GM18867 (cell line): ENCODE measurements around the gene NT5DC2.

ENCODE experiments used
- ATAC-seq: cut with Tn5 transposase; IDR thresholded peaks from one replicate; pipeline ENCODE4 v1.9.1; 2021; ENCODE audit warnings: mild to moderate bottlenecking, moderate library complexity; ENCODE audit not compliant: unreplicated experiment

The NT5DC2 gene

DNA sequence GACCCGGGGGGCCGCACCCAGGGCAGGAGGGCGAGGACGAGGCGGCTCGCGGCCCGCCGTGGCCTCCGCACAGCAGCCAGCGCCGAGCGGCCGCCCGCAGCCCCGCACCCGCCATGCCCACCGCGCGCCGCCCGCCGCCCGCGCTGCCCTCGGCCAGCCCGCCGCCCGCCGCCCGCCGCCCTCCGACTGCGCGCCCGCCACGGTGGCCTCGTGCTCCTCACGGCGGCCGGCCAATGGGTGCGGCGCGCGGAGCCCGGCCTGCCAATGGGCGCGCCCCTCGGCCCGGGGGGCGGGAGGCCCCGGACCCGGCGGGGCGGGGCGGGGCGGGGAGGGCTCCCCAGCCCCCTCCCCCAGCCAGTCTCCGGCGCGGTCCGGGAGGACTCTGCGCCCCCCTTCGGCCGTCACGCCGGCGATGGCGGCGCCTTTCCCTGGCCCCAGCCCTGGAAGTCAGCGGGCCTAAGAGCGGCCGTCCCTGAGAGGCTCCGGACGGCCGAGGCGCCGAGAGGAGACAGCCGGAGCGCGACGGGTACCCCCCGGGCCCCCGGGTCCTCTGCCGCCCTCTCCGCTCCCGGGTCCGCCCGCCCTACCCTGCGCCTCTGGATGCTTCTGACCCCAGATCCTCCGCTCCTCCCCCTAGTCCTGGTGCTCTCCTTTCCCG is at the start of gene NT5DC2:
NT5DC2 (minus strand) TSS at position 235 of the 658 bp plus-strand sequence; CDS start at position 115, 120 bp downstream.
- peak; percentile 32 for ATAC-seq

DNA sequence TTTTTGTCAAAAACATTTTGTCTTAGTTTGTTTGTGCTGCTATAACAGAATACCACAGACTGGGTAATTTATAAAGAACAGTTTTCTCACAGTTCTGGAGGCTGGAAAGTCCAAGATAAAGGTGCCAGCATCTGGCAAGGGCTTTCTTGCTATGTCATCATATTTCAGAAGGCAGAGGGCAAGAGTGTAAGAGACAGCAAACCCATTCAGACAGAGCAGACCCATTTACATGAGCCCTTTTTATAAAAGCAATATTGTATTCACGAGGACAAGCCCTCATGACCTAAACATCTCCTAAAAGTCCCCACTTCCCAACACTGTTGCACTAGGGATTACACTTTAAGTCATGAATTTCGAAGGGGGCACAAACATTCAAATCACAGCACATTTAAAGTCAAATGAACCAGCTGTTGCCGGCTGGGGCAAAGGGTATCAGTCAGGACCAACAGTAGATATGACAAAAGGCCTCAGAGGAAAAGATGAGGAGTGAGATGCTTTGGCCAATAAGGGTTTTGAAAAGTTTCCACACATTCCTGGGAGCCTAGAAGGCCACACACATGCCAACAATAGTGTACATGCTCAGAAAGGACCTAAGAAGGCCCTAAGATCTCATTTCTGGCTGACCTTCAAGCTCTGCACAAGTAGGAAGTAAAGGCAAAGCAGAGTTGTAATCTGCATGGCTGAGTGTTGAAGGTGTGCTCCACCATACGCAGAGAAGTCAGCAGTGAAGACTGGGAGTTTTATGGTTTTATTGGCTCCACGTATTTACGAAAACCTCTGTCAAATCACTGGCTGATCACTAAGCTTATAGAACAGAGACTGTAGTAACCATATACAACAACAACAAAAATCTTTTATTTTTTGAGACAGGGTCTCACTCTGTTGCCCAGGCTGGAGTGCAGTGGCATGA is 40.7 kb upstream of the NT5DC2 start:
- ATAC-seq: no peak

DNA sequence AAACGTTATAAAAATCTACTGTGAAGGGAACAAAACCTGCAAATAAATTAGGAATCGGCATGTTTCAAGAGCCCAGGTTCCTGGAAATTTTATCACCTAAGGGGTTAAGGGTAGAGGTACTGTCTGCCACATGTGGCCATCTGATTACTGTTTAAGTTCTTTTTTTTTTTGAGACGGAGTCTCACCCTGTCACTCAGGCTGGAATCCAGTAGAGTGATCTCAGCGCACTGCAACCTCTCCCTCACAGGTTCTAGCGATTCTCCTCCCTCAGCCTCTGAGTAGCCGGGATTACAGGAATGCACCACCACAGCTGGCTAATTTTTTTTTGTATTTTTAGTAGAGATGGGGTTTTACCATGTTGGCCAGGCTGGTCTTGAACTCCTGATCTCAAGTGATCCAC is 38.6 kb upstream of the NT5DC2 start:
- no peak for ATAC-seq

DNA sequence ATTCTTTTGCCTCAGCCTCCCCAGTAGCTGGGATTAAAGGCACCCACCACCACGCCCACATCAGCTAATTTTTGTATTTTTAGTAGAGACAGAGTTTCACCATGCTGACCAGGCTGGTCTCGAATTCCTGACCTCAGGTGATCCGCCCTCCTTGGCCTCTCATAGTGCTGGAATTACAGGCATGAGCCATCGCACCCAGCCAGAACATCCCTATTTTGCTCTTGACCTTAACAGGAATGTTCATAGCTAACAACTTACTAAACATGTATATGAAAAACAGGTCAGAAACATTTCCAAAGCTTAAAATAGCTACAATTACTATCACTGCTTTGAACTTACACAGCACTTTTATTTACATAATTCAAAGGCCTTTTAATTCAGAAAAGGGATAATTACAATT is 36.4 kb upstream of the NT5DC2 start:
- no peak for ATAC-seq

DNA sequence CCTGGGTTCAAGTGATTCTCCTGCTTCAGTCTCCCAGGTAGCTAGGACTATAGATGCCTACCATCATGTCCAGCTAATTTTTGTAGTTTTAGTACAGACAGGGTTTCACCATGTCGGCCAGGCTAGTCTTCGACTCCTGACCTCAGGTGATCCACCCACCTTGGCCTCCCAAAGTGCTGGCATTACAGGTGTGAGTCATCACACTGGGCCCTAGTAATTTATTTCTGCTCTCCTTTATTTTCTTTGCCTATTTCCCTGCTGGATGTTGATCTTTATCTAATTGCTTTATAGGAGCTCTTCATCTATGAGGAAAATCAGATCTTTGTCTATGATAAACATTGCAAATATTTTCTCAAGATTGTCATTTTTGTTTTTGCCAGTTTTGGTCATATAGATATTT is 34.4 kb upstream of the NT5DC2 start:
- no peak for ATAC-seq

DNA sequence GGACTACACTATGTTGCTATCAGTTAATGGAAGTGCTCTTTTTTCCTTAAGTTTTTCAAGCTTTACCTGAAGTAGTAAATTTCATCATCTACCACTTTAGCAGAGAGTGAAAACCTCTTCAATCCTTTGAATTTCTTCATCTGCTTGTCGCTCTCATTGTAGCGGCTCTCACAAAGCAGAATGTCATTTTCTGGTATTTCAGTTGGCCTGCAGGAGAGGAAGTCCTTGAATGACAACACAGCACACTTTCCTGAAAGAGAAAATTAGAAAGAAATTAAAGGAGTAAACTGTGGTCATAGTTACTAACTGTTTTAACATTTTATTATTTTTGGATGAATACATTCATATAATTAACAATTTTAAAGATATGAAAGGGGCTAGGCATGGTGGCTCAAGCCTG is 30.3 kb upstream of the NT5DC2 start:
- no peak for ATAC-seq

DNA sequence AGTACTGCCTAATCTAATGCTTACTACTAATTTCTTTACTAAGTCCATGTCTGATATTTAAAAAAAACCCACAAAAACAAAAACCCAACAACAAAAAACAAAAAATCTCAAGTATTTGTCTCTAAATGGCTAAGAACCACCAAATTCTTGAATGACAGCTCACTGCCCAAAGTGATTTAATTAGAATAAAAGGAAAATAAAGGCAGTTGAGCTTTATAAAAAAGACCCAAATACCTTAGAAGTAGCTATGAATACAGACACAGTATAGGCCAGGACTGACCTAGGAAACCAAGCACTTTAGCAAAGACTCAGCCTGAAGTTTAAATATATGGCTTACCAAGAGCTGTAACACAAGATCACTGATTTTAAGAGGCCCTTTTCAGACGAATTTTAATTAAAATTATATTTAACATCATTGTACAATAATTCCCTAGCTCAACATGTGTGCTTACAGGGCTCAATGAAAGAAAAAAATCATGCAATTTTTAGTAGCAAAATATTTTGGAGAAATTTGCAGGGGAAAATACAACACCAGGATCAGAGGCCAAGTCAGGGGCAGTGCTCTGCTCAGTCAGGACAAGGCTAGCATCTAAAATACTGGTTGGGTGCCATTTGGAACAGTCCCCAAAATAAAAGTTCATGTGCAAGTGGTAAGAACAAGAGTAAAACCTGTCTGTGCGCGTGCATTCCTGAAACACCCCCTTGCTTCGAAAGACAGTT is 27.5 kb upstream of the NT5DC2 start:
- ATAC-seq: no peak

DNA sequence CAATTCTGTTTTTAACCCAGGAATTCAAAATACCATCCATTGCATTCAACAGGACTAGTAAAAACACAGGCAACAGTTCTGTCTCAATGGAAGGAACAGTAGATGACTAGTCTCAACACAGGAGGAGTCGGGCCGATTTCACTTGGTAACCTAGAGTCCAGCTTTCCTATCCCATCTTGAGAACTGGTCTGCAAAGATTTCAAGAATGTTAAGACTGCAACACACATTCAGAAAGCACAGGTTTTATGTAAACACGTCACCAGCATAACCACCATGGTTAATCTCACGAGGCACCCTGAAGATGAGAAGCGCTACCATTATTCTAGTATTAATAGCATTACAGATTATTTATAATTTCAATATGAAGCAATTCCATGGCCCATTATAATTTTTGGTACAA is 24.8 kb upstream of the NT5DC2 start:
- ATAC-seq: no peak

DNA sequence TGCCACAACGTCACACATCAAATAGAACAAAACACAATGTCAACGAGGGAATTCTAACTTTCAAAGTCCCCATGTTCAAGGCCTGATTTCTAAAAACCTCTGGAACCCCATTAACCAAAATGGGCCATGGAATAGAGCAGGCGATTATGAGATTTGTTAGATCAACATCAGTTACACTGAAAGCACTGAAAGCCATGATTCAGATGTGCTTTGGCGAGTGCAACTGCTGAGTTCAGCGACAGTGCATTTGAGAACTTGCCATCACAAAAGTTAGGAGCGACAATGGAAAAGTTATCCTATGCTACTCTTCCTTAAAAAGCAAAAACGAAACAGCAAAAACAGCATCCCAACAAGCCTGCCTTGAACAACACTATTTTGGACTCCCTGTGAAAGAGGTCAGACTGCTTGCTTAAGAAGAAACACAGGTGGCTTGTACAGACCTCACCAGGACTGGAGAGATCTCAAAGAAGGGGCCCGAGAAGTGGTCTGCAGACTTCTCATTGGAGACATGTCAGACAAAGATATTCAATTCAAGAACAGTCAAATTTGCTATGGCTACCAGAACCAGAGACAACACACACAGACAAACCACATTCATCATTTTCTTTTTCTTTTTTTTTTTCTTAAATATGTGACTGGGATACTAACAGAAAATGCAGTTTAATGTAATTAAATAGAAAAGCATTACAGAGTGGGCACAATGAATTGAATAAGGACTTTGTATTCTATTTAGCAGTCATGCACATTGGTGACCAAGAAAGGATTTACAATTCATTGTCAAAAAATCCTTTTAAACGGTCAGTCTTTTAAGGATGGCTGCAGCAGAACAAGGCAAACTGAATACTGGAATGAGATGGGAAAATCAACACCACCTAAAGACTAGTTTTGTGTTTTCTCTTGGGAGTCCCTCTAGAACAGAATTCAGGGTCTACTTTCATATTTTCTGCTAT is 23.6 kb upstream of the NT5DC2 start:
- ATAC-seq: no peak

DNA sequence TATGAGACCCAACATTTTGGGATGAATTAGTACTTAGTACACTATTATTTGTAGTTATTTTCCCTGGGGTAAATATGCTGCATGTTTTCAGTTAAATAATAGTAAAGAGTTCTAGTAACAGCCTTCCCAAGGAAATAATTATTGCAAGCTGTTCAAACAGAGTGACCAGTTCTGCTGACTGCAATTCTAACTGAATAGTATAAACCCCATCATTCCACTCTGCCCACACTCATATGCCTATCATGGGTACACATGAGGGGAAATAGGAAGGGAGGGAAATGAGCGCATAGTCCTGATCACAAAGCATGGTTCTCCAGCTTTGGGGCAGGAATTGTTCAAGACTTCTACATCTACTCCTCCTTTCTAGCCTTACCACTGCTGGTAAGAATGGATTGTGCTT is 21.4 kb upstream of the NT5DC2 start:
- ATAC-seq: no peak

DNA sequence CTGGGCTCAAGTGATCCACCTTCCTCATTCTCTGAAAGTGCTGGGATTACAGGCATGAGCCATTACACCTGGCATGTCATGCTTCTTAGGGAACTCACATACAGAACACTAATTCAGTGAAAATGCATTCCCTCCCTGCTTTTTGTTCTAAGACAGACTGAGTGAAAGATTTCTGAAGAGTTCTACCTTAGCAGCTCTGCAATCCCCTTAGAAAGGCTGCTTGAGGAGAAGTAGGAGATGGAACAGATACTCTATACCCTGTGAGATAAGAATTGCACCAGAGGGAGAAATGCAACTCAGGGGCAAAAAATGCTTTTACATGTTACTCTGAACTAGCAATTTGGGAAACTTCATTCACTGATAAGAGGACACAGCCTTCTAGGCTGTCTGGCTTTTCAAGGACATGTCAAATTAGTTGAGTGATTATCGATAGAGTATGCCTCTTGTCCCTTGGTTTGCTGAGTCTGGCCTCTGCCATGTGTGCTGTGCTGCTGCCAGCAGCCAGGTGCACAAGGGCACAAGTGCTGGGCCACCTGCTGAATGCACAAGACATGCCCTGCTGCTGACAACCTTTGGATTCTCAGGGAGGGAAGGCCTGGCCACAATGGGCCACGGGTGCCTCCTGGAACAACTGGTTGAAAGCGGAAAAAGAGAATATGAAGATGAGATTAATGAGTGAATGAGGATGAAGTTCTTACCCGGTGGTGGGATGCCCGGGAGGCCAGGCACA is 20.5 kb upstream of the NT5DC2 start:
- no peak for ATAC-seq

DNA sequence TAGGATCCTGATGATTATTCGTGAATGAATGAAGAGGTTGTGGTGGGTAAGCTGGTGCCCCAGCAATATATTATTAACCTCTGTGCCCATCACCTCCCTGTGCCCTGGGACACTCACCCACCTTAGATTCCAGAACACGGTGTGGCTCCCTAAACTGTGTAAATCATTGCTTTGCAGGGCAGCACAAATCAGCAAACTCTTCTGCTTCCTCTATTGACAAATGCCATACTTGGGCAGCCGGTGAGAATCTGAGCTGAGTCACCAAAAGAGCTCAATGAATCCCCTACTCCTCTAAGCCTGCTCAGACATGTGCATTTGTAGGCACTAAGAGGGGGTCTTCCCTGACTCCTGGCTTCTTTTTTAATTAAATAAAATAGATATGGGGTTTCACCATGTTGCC is 18.4 kb upstream of the NT5DC2 start:
- no peak for ATAC-seq

DNA sequence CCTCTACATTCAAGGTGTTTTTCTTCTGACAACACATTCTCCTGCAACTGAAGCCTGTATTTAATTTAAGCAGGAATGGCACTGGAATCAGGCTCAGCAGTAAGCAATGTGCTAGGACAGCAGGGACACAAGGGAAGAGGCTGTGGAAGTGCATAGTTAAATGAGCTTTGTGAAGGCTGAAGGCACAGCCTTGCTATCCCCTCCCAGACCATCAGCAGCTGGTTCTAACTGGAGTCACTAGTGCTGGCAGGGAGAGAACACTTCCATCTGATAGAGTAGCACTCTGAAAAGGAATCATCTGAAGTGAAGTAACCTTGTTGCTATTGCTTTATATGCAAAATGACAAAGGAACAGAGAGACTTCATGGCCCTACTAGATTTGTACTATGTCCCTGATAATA is 17.5 kb upstream of the NT5DC2 start:
- ATAC-seq: no peak

DNA sequence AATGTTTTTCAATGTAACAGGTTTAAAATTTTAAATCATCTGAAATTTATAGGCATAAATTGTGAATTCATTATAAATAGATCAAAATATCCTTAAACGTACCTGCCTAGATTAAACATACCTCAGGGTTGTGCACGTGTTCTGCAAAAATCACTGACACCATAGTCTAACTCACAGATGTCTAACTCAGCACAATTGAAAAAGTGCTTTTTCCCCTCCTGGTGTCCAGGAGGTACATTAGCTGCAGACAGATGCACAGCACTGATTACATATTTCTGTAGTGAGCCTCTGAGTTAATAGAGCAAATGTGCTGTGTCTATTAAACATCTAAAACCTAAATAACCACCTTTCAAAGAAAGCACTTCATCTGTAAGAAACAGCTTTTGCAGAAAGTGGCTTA is 13.5 kb upstream of the NT5DC2 start:
- ATAC-seq: no peak

DNA sequence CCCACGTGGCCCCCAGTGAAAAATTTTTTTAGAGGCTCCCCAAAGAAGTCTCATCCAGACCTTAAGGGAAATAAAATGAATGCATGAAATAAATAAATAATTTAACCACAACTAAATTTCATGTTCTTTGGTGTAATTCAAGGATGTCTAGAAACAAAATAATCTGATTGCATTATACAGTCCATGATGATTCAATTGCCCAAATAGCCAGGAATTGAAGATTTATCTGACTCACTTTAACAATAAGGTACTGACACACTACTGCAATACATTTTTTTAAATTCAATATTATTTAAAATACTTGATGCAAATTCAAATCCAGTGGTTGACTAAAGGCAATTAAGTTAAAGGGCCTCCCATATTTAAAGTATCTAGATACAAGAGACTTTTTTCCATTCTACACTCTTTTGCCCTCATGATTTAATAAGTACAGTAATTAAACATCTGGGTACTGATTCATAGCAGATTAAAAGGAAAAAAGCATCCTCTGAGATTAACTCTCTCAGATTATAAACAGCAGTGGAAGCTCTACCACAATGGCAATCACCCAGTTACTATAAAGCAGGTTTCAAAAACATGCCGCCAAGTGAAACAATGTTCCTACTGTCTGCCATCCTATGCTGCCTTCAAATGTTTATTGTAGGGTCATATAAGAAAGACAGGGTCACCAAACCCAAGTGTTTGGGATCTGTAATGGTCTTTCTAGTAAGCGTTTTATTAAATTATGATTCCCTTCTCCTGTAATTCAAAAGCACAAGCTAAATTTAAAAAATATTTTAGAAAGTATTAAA is 12.6 kb upstream of the NT5DC2 start:
- ATAC-seq: no peak

DNA sequence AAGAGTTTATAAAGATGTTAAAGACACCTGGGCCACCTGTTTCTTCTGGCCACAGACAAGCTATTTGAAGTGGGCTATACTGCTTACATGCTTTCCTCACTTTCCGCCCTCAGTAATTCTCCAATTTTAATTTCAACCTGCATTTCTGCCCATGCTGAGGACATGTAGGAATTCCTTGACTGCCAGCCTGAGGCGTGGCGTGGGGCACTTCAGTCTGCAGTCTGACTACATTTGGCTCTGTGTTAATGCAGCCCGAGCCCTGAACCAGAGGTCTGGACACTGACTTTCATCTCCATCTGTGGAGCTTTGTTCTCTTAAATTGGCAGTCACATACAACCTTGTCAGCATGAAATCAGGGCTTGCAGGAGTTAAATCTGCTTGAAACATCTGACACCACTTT is 11.3 kb upstream of the NT5DC2 start:
- ATAC-seq: no peak

DNA sequence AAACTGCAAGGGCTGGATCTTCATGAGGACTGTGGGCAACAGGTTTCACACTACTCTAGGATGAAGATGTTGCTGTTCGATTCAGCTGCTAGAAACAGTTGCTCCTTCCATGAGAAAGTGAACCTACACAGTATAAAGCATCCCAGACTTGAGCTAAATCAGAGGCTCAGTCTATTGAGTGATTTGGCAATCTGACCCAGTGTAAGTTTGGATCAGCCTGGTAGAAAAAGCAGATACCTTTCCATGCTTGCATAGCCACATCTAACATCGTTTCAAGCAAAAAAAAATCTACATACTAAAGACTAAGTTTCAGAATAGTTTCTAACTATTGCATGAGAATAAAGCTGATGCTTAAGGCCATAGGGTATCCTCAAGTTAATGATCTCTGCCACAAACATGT is 7.4 kb upstream of the NT5DC2 start:
- no peak for ATAC-seq

DNA sequence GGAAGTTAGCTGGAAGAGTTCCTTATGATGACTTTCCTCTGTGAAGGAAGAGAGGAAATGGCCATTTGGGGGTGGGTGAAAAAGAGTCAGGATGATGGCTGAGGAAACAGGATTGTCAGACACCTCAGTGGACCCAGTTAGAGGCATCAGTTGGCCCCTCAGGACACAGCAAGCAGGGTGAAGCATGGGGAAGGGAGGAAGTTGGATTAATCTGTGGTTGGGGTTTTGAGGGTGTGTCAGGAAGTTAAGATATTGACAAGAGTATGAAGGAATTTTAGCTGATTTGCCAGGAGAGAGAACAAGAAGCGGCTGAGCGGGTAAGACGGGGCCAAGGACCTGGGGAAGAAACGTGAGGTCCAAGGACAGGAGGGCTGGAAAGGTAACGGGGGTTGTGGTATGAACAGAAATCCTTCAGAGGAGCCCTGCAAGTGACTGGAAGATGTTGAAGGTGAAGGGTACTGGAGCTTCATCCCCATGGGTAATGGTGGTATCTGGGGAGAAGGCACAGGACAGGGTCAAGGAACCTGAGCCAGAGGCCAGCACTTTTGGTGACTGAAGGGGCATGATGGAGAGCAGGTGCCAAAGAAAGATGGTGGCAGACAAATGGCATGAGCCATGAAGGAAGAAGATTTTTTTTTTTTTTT is 5.5 kb upstream of the NT5DC2 start:
- no peak for ATAC-seq
